Stimulated activated effector memory CD8-positive, alpha-beta T cell treated with anti-CD3 and anti-CD28 coated beads, Interleukin-12 subunit alpha, Interleukin-12 subunit beta, amount 100 ng/mL, for 72 hours (primary cell): ENCODE data around the gene OPHN1.

Source experiments
- ATAC-seq: fragments of 150-1000 bp; cut with Tn5 transposase; 2 replicates; pipeline ENCODE4 v1.10.0; 2021
- DNase-seq, 2 donors: peaks; one replicate each; pipeline ENCODE4 v3.0.0; 2021 to 2022; ENCODE audit warnings: low spot score in 2 of 2
- H3K27ac Mint-ChIP-seq: one replicate; pipeline ENCODE4 v1.8.0; 2022; ENCODE audit warnings: mild to moderate bottlenecking, mixed read lengths
- H3K36me3 Mint-ChIP-seq: one replicate; pipeline ENCODE4 v1.8.0; 2022; ENCODE audit warnings: mild to moderate bottlenecking, mixed read lengths
- H3K4me1 Mint-ChIP-seq: one replicate; pipeline ENCODE4 v1.8.0; 2022; ENCODE audit warnings: mixed read lengths
- H3K4me3 Mint-ChIP-seq: one replicate; pipeline ENCODE4 v1.8.0; 2022; ENCODE audit warnings: mild to moderate bottlenecking, mixed read lengths
- H3K9me3 Mint-ChIP-seq: one replicate; pipeline ENCODE4 v1.8.0; 2022; ENCODE audit warnings: mixed read lengths

The OPHN1 gene

GRCh38 chrX:68193786-68194185, 239.5 kb downstream of the OPHN1 start:
- Mint-ChIP-seq H3K4me3 (no peak overlapping the region), H3K9me3 (no peaks in the 10 kb centered on the region), H3K36me3 (no peaks in the 10 kb centered on the region), H3K4me1 (no peaks in the 10 kb centered on the region), H3K27ac (no peak overlapping the region)
- no peak for ATAC-seq
- no peak for DNase-seq

- ATAC-seq (no peak), DNase-seq (no peak)
- Mint-ChIP-seq H3K27ac (no peak overlapping the region), H3K4me3 (no peak overlapping the region), H3K9me3 (no peaks in the 10 kb centered on the region), H3K36me3 (no peaks in the 10 kb centered on the region), H3K4me1 (no peaks in the 10 kb centered on the region)
Observed at GRCh38 chrX:68193234-68193633, 240.1 kb downstream of the OPHN1 start.

GRCh38 chrX:68190799-68191198, 242.5 kb downstream of the OPHN1 start:
- ATAC-seq (no peak), DNase-seq (no peak)
- H3K9me3 Mint-ChIP-seq: no peaks in the 10 kb centered on the region
- no peaks in the 10 kb centered on the region for H3K4me1 Mint-ChIP-seq
- no peak overlapping the region for H3K4me3 Mint-ChIP-seq
- H3K27ac Mint-ChIP-seq: no peak overlapping the region
- H3K36me3 Mint-ChIP-seq: no peaks in the 10 kb centered on the region

- Mint-ChIP-seq H3K4me1 (no peaks in the 10 kb centered on the region), H3K4me3 (no peak overlapping the region), H3K9me3 (no peaks in the 10 kb centered on the region), H3K36me3 (no peaks in the 10 kb centered on the region), H3K27ac (no peak overlapping the region)
- no peak for DNase-seq
- ATAC-seq: no peak
Observed at GRCh38 chrX:68186552-68187262, 246.6 kb downstream of the OPHN1 start.

- no peaks in the 10 kb centered on the region for H3K9me3 Mint-ChIP-seq
- no peak for DNase-seq
- no peak overlapping the region for H3K27ac Mint-ChIP-seq
- ATAC-seq: no peak
- H3K4me3 Mint-ChIP-seq: no peak overlapping the region
- no peaks in the 10 kb centered on the region for H3K4me1 Mint-ChIP-seq
- no peaks in the 10 kb centered on the region for H3K36me3 Mint-ChIP-seq
Observed at GRCh38 chrX:68185161-68185560, 248.1 kb downstream of the OPHN1 start.

- Mint-ChIP-seq H3K27ac (no peak overlapping the region), H3K36me3 (no peaks in the 10 kb centered on the region), H3K4me3 (no peak overlapping the region), H3K4me1 (no peaks in the 10 kb centered on the region), H3K9me3 (no peaks in the 10 kb centered on the region)
- ATAC-seq (no peak), DNase-seq (no peak)
Observed at GRCh38 chrX:68183612-68184214, 249.6 kb downstream of the OPHN1 start.

- peaks cover 3% of the 10 kb centered on the region for H3K9me3 Mint-ChIP-seq
- ATAC-seq: no peak
- no peaks in the 10 kb centered on the region for H3K4me1 Mint-ChIP-seq
- H3K36me3 Mint-ChIP-seq: no peaks in the 10 kb centered on the region
- H3K27ac Mint-ChIP-seq: no peak overlapping the region
- no peak overlapping the region for H3K4me3 Mint-ChIP-seq
- no peak for DNase-seq
Observed at GRCh38 chrX:68180579-68180978, 252.7 kb downstream of the OPHN1 start.

GRCh38 chrX:68179355-68179754, 253.9 kb downstream of the OPHN1 start:
- DNase-seq (no peak), ATAC-seq (no peak)
- peaks cover 3% of the 10 kb centered on the region for H3K9me3 Mint-ChIP-seq
- H3K4me3 Mint-ChIP-seq: no peak overlapping the region
- H3K27ac Mint-ChIP-seq: no peak overlapping the region
- no peaks in the 10 kb centered on the region for H3K4me1 Mint-ChIP-seq
- no peaks in the 10 kb centered on the region for H3K36me3 Mint-ChIP-seq

- no peak overlapping the region for H3K27ac Mint-ChIP-seq
Observed at GRCh38 chrX:68177542-68177941, 255.8 kb downstream of the OPHN1 start.

GRCh38 chrX:68175562-68175961, 257.7 kb downstream of the OPHN1 start:
- Mint-ChIP-seq H3K9me3 (peaks cover 3% of the 10 kb centered on the region), H3K36me3 (no peaks in the 10 kb centered on the region), H3K4me1 (no peaks in the 10 kb centered on the region), H3K27ac (no peak overlapping the region), H3K4me3 (no peak overlapping the region)
- no peak for ATAC-seq
- no peak for DNase-seq

More at GRCh38 chrX:68177542-68177941, 255.8 kb downstream of the OPHN1 start:
- DNase-seq (no peak), ATAC-seq (no peak)
- H3K9me3 Mint-ChIP-seq: peaks cover 3% of the 10 kb centered on the region
- no peak overlapping the region for H3K4me3 Mint-ChIP-seq
- no peaks in the 10 kb centered on the region for H3K36me3 Mint-ChIP-seq
- no peaks in the 10 kb centered on the region for H3K4me1 Mint-ChIP-seq

- Mint-ChIP-seq H3K27ac (no peak overlapping the region), H3K4me1 (no peaks in the 10 kb centered on the region), H3K36me3 (no peaks in the 10 kb centered on the region), H3K9me3 (no peaks in the 10 kb centered on the region), H3K4me3 (no peak overlapping the region)
- no peak for ATAC-seq
- DNase-seq: no peak
Observed at GRCh38 chrX:68163441-68163840, 269.9 kb downstream of the OPHN1 start.

- ATAC-seq: no peak
- H3K36me3 Mint-ChIP-seq: no peaks in the 10 kb centered on the region
- DNase-seq: no peak
- H3K4me1 Mint-ChIP-seq: no peaks in the 10 kb centered on the region
- H3K9me3 Mint-ChIP-seq: no peaks in the 10 kb centered on the region
- no peak overlapping the region for H3K27ac Mint-ChIP-seq
- no peak overlapping the region for H3K4me3 Mint-ChIP-seq
Observed at GRCh38 chrX:68147848-68148247, 285.4 kb downstream of the OPHN1 start.

- no peak overlapping the region for H3K4me3 Mint-ChIP-seq
- H3K4me1 Mint-ChIP-seq: no peaks in the 10 kb centered on the region
- no peaks in the 10 kb centered on the region for H3K9me3 Mint-ChIP-seq
- no peaks in the 10 kb centered on the region for H3K36me3 Mint-ChIP-seq
- ATAC-seq (no peak), DNase-seq (no peak)
- no peak overlapping the region for H3K27ac Mint-ChIP-seq
Observed at GRCh38 chrX:68146054-68146453, 287.2 kb downstream of the OPHN1 start.

GRCh38 chrX:68139791-68140190, 293.5 kb downstream of the OPHN1 start:
- Mint-ChIP-seq H3K36me3 (no peaks in the 10 kb centered on the region), H3K4me3 (no peak overlapping the region), H3K4me1 (no peaks in the 10 kb centered on the region), H3K9me3 (no peaks in the 10 kb centered on the region), H3K27ac (no peak overlapping the region)
- DNase-seq (no peak), ATAC-seq (no peak)

- no peaks in the 10 kb centered on the region for H3K36me3 Mint-ChIP-seq
- H3K27ac Mint-ChIP-seq: no peak overlapping the region
- no peak for DNase-seq
- peaks cover 2% of the 10 kb centered on the region for H3K9me3 Mint-ChIP-seq
- H3K4me1 Mint-ChIP-seq: no peaks in the 10 kb centered on the region
- no peak for ATAC-seq
- no peak overlapping the region for H3K4me3 Mint-ChIP-seq
Observed at GRCh38 chrX:68133181-68133580, 300.1 kb downstream of the OPHN1 start.

GRCh38 chrX:68132749-68133148, 300.5 kb downstream of the OPHN1 start:
- Mint-ChIP-seq H3K36me3 (no peaks in the 10 kb centered on the region), H3K4me3 (no peak overlapping the region), H3K9me3 (peaks cover 2% of the 10 kb centered on the region), H3K4me1 (no peaks in the 10 kb centered on the region), H3K27ac (no peak overlapping the region)
- DNase-seq (no peak), ATAC-seq (no peak)
